ENCODE measurements around the gene RNF144A. TPM values are rescaled to one million over a fixed set of nuclear protein-coding genes. Genes with fewer than 3 reads are reported as not detected.

RNF144A gene
- total and polyA plus RNA-seq, 2 donors (not counting 1 experiment from before 2014, with no cell fraction given): 0.17 to 0.24 TPM

DNA sequence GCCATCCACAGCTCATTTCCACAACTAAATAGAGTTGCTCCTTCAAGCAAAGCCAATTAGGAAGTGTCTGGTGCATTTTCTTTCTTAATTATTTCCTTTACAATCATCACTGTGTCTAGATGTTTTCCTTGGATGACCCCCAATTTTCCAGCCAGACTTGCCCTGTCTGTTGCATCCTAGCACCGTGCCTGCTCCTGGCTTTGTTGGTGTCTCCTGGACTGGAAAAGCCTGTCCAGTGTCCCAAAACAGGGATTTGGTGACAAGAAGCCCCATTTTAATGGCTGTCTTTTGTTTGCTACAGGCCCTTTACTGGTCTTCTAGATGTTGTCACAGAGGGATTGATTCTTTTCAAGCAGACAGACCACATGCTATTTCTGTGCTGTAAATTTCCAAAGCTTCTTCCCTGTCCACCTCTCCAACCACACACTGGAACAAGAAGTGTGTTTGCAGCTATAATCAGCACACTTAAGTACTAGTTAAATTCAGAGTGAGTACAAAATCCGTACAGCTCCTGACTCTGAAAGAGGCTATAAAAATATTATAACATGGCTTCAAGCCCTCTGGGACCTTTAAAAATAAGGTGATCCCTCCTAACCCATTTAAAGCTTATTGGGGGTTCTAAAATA lies 38.4 kb downstream of the RNF144A start:
- Histone ChIP-seq H3K4me1 (ENCODE audit: control insufficient read depth, extremely low read depth, insufficient read depth, low read length) (no peaks in the 10 kb centered on the region), H3K27me3 (ENCODE audit: control insufficient read depth, insufficient read depth, low read length) (no peaks in the 10 kb centered on the region), H3K9me3 (ENCODE audit: control insufficient read depth, insufficient read depth, low read depth, low read length) (no peaks in the 10 kb centered on the region), H2AFZ (ENCODE audit: low read length) (no peak overlapping the region), H4K20me1 (ENCODE audit: control insufficient read depth, extremely low read depth, insufficient read depth, low read length) (no peaks in the 10 kb centered on the region), H3K9ac (ENCODE audit: insufficient read depth, low read length) (no peak overlapping the region), H3K27ac (ENCODE audit: insufficient read depth, low read length) (no peak overlapping the region), H3K4me2 (ENCODE audit: extremely low read depth, insufficient read depth, low read length) (no peak overlapping the region), H3K4me3 (replicated peaks in 1 of 4; ENCODE audit: control extremely low read depth in 1 of 4, insufficient read depth in 1 of 4, low read depth in 3 of 4, low read length in 4 of 4) (no peak overlapping the region), H3K36me3 (ENCODE audit: control insufficient read depth, insufficient read depth, low read length) (no peaks in the 10 kb centered on the region), H3K79me2 (ENCODE audit: control insufficient read depth, insufficient read depth, low read length) (no peaks in the 10 kb centered on the region)
- TF ChIP-seq EZH2 (IDR thresholded peaks at IDR 0.05; ENCODE audit: low read length, missing control alignments): no peak
- TF ChIP-seq, protein P1, sequence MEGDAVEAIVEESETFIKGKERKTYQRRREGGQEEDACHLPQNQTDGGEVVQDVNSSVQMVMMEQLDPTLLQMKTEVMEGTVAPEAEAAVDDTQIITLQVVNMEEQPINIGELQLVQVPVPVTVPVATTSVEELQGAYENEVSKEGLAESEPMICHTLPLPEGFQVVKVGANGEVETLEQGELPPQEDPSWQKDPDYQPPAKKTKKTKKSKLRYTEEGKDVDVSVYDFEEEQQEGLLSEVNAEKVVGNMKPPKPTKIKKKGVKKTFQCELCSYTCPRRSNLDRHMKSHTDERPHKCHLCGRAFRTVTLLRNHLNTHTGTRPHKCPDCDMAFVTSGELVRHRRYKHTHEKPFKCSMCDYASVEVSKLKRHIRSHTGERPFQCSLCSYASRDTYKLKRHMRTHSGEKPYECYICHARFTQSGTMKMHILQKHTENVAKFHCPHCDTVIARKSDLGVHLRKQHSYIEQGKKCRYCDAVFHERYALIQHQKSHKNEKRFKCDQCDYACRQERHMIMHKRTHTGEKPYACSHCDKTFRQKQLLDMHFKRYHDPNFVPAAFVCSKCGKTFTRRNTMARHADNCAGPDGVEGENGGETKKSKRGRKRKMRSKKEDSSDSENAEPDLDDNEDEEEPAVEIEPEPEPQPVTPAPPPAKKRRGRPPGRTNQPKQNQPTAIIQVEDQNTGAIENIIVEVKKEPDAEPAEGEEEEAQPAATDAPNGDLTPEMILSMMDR (conservative IDR thresholded peaks at IDR 0.05 in 1 of 2, IDR thresholded peaks at IDR 0.05 in 1 of 2; ENCODE audit: low read depth in 1 of 2, low read length in 2 of 2): no peak
- DNase-seq (ENCODE audit: low read depth in 2 of 2): no peak

DNA sequence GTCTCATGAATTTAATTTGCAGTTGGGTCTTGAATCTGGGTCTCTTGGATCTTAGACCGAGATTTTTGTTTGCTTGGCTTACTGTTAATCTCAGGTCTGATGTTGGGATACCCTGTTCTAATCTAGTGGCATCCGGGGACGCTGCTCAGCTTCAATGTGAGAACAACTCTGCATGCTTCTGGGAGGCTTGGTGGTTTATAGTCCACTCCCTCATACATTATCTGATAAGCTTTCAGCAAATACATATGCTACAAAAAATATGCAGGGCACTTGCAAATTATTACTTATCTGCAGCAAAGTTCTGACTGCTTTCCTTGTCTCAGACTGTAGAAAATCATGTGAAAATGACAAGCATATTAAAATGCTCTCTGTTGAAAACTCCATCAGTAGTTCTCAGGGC lies 39.4 kb downstream of the RNF144A start:
- Histone ChIP-seq H3K4me1 (ENCODE audit: control insufficient read depth, extremely low read depth, insufficient read depth, low read length) (no peaks in the 10 kb centered on the region), H3K79me2 (ENCODE audit: control insufficient read depth, insufficient read depth, low read length) (no peaks in the 10 kb centered on the region), H2AFZ (ENCODE audit: low read length) (no peak overlapping the region), H3K27me3 (ENCODE audit: control insufficient read depth, insufficient read depth, low read length) (no peaks in the 10 kb centered on the region), H3K9ac (ENCODE audit: insufficient read depth, low read length) (no peak overlapping the region), H3K4me3 (replicated peaks in 1 of 4; ENCODE audit: control extremely low read depth in 1 of 4, insufficient read depth in 1 of 4, low read depth in 3 of 4, low read length in 4 of 4) (no peak overlapping the region), H3K36me3 (ENCODE audit: control insufficient read depth, insufficient read depth, low read length) (no peaks in the 10 kb centered on the region), H3K9me3 (ENCODE audit: control insufficient read depth, insufficient read depth, low read depth, low read length) (no peaks in the 10 kb centered on the region), H3K4me2 (ENCODE audit: extremely low read depth, insufficient read depth, low read length) (no peak overlapping the region), H4K20me1 (ENCODE audit: control insufficient read depth, extremely low read depth, insufficient read depth, low read length) (no peaks in the 10 kb centered on the region), H3K27ac (ENCODE audit: insufficient read depth, low read length) (no peak overlapping the region)
- DNase-seq (ENCODE audit: low read depth in 2 of 2): no peak
- TF ChIP-seq EZH2 (IDR thresholded peaks at IDR 0.05; ENCODE audit: low read length, missing control alignments): no peak
- TF ChIP-seq, protein P1 (conservative IDR thresholded peaks at IDR 0.05 in 1 of 2, IDR thresholded peaks at IDR 0.05 in 1 of 2; ENCODE audit: low read depth in 1 of 2, low read length in 2 of 2): no peak

DNA sequence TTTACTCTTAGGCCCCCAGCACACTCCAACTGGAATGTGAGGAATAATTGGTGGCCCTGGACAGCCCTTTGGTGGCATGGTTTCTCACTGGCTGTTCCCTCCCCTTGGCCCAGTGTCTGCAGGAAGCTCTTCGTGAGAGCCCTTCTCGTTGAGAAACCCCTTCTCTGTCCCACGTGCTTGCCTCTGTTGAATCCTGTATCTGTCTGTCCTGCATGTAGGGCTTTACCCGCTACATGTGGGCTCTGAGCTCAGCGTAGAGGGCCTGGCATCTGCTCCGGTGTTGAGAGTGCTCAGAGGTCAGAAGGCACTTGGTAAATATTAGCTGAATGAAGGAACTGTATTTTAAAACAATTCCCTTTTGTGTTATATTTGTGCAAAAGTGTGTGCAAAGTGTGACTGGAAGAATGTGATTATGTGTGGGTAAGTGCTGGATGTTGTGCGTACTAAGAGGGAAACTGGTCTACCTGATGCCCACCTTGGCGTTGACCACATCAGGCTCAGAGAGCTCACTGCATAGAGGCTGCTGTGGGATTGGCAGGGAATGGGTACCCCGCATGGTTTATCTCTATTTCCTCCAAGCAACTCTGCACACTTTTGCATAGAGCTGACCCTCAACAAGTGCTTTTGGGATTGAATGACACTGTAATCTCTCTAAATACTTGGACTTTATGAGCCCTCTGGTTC lies 40.0 kb downstream of the RNF144A start:
- DNase-seq (ENCODE audit: low read depth in 2 of 2): no peak
- no peak overlapping the region for H3K4me3 ChIP-seq (replicated peaks in 1 of 4; ENCODE audit: control extremely low read depth in 1 of 4, insufficient read depth in 1 of 4, low read depth in 3 of 4, low read length in 4 of 4)
- no peaks in the 10 kb centered on the region for H3K27me3 ChIP-seq (ENCODE audit: control insufficient read depth, insufficient read depth, low read length)
- no peak overlapping the region for H2AFZ ChIP-seq (ENCODE audit: low read length)
- H3K27ac ChIP-seq (ENCODE audit: insufficient read depth, low read length): no peak overlapping the region
- H3K36me3 ChIP-seq (ENCODE audit: control insufficient read depth, insufficient read depth, low read length): no peaks in the 10 kb centered on the region
- no peaks in the 10 kb centered on the region for H4K20me1 ChIP-seq (ENCODE audit: control insufficient read depth, extremely low read depth, insufficient read depth, low read length)
- no peak overlapping the region for H3K4me2 ChIP-seq (ENCODE audit: extremely low read depth, insufficient read depth, low read length)
- H3K9ac ChIP-seq (ENCODE audit: insufficient read depth, low read length): no peak overlapping the region
- H3K79me2 ChIP-seq (ENCODE audit: control insufficient read depth, insufficient read depth, low read length): no peaks in the 10 kb centered on the region
- TF ChIP-seq EZH2 (IDR thresholded peaks at IDR 0.05; ENCODE audit: low read length, missing control alignments): no peak
- no peaks in the 10 kb centered on the region for H3K9me3 ChIP-seq (ENCODE audit: control insufficient read depth, insufficient read depth, low read depth, low read length)
- H3K4me1 ChIP-seq (ENCODE audit: control insufficient read depth, extremely low read depth, insufficient read depth, low read length): no peaks in the 10 kb centered on the region
